ENCODE results near the gene SLCO3A1.

Gene SLCO3A1

GRCh38 chr15:91853511-91853947 is at the start of gene SLCO3A1:
Gene SLCO3A1, plus strand, starts transcription at chr15:91853708.
- Histone ChIP-seq H3K36me3 (ENCODE audit: control insufficient read depth, insufficient read depth, low read length) (no peaks in the 10 kb centered on the region), H3K4me3 (ENCODE audit: low read depth, low read length) (peak within 1 kb of the TSS; percentile 63), H3K9me3 (ENCODE audit: control insufficient read depth, low read length) (no peaks in the 10 kb centered on the region), H3K27me3 (ENCODE audit: control insufficient read depth, insufficient read depth, low read length) (no peaks in the 10 kb centered on the region), H3K4me2 (ENCODE audit: low read length) (peak within 1 kb of the TSS; percentile 89), H3K4me1 (peaks cover 16% of the 10 kb centered on the region), H3K79me2 (peaks cover 13% of the 10 kb centered on the region), H3K9ac (no peak within 1 kb of the TSS), H2AFZ (peak within 1 kb of the TSS; percentile 90), H3K27ac (peak within 1 kb of the TSS; percentile 87)
- no peak for TF ChIP-seq CTCF (IDR thresholded peaks at IDR 0.05)

- Histone ChIP-seq H3K27me3 (ENCODE audit: control insufficient read depth, insufficient read depth, low read length) (no peaks in the 10 kb centered on the region), H3K36me3 (ENCODE audit: control insufficient read depth, insufficient read depth, low read length) (no peaks in the 10 kb centered on the region), H3K4me1 (no peaks in the 10 kb centered on the region), H2AFZ (no peak overlapping the region), H3K27ac (no peak overlapping the region), H3K79me2 (no peaks in the 10 kb centered on the region), H3K4me2 (ENCODE audit: low read length) (no peak overlapping the region), H3K9ac (no peak overlapping the region), H3K9me3 (ENCODE audit: control insufficient read depth, low read length) (no peaks in the 10 kb centered on the region), H3K4me3 (ENCODE audit: low read depth, low read length) (no peak overlapping the region)
- no peak for TF ChIP-seq CTCF (IDR thresholded peaks at IDR 0.05)
These were observed 46.4 kb upstream of the SLCO3A1 start for GRCh38 chr15:91807122-91807521.

GRCh38 chr15:91813924-91814323 is 39.6 kb upstream of the SLCO3A1 start:
- Histone ChIP-seq H3K4me1 (no peaks in the 10 kb centered on the region), H3K9ac (no peak overlapping the region), H3K4me3 (ENCODE audit: low read depth, low read length) (no peak overlapping the region), H3K9me3 (ENCODE audit: control insufficient read depth, low read length) (no peaks in the 10 kb centered on the region), H3K36me3 (ENCODE audit: control insufficient read depth, insufficient read depth, low read length) (no peaks in the 10 kb centered on the region), H2AFZ (no peak overlapping the region), H3K27me3 (ENCODE audit: control insufficient read depth, insufficient read depth, low read length) (no peaks in the 10 kb centered on the region), H3K27ac (no peak overlapping the region), H3K79me2 (no peaks in the 10 kb centered on the region), H3K4me2 (ENCODE audit: low read length) (no peak overlapping the region)
- TF ChIP-seq CTCF (IDR thresholded peaks at IDR 0.05), result no peak

GRCh38 chr15:91816942-91817341 is 36.6 kb upstream of the SLCO3A1 start:
- Histone ChIP-seq H3K9me3 (ENCODE audit: control insufficient read depth, low read length) (no peaks in the 10 kb centered on the region), H3K36me3 (ENCODE audit: control insufficient read depth, insufficient read depth, low read length) (no peaks in the 10 kb centered on the region), H3K4me1 (no peaks in the 10 kb centered on the region), H3K9ac (no peak overlapping the region), H3K4me3 (ENCODE audit: low read depth, low read length) (no peak overlapping the region), H3K27me3 (ENCODE audit: control insufficient read depth, insufficient read depth, low read length) (no peaks in the 10 kb centered on the region), H2AFZ (no peak overlapping the region), H3K79me2 (no peaks in the 10 kb centered on the region), H3K4me2 (ENCODE audit: low read length) (no peak overlapping the region), H3K27ac (no peak overlapping the region)
- TF ChIP-seq CTCF (IDR thresholded peaks at IDR 0.05), result no peak

- Histone ChIP-seq H3K4me1 (no peaks in the 10 kb centered on the region), H3K79me2 (no peaks in the 10 kb centered on the region), H3K9me3 (ENCODE audit: control insufficient read depth, low read length) (no peaks in the 10 kb centered on the region), H2AFZ (no peak overlapping the region), H3K27ac (no peak overlapping the region), H3K4me2 (ENCODE audit: low read length) (no peak overlapping the region), H3K9ac (no peak overlapping the region), H3K4me3 (ENCODE audit: low read depth, low read length) (no peak overlapping the region), H3K27me3 (ENCODE audit: control insufficient read depth, insufficient read depth, low read length) (no peaks in the 10 kb centered on the region), H3K36me3 (ENCODE audit: control insufficient read depth, insufficient read depth, low read length) (no peaks in the 10 kb centered on the region)
- TF ChIP-seq CTCF (IDR thresholded peaks at IDR 0.05), result no peak
These were observed 32.0 kb upstream of the SLCO3A1 start for GRCh38 chr15:91821458-91821857.
